ENCODE results near the gene TPK1. TPM values are rescaled to one million over a fixed set of nuclear protein-coding genes. Genes with fewer than 3 reads are reported as not detected.

TPK1 gene
- total RNA-seq, 6 donors from 2014 or later: 4.2 to 12.3 (median 9.1) TPM

DNA sequence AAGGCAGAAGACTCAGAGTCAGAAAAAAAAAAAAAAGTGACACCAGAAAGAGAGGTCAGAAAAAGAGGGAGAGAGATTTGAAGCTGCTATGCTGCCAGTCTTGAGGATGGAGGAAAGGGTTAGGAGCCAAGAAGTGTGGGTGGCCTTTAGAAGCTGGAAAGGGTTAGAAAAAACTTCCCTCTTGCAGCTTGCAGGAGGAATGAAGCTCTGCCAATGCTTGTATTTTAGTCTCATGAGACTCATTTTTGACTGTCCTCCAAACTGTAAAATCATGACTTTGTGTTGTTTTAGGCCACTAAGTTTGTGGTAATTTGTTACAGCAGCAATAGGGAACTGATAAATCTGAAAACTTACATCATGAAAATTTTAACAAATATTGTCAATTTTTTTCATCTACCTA is 304.7 kb downstream of the TPK1 start:
- H3K36me3 ChIP-seq: no peaks in the 10 kb centered on the region
- H3K4me3 ChIP-seq: no peak overlapping the region
- DNase-seq (no peak), ATAC-seq (ENCODE audit: low FRiP score in 2 of 2) (no peak)
- TF ChIP-seq POLR2A (IDR thresholded peaks at IDR 0.05) (no peak), EP300 (IDR thresholded peaks at IDR 0.05) (no peak), POLR2AphosphoS5 (IDR thresholded peaks at IDR 0.05) (no peak)
- TF ChIP-seq, protein P1, sequence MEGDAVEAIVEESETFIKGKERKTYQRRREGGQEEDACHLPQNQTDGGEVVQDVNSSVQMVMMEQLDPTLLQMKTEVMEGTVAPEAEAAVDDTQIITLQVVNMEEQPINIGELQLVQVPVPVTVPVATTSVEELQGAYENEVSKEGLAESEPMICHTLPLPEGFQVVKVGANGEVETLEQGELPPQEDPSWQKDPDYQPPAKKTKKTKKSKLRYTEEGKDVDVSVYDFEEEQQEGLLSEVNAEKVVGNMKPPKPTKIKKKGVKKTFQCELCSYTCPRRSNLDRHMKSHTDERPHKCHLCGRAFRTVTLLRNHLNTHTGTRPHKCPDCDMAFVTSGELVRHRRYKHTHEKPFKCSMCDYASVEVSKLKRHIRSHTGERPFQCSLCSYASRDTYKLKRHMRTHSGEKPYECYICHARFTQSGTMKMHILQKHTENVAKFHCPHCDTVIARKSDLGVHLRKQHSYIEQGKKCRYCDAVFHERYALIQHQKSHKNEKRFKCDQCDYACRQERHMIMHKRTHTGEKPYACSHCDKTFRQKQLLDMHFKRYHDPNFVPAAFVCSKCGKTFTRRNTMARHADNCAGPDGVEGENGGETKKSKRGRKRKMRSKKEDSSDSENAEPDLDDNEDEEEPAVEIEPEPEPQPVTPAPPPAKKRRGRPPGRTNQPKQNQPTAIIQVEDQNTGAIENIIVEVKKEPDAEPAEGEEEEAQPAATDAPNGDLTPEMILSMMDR (IDR thresholded peaks at IDR 0.05): no peak
- H3K9me3 ChIP-seq: no peaks in the 10 kb centered on the region
- H3K4me1 ChIP-seq: no peaks in the 10 kb centered on the region
- H3K27ac ChIP-seq: no peak overlapping the region
- no peaks in the 10 kb centered on the region for H3K27me3 ChIP-seq

DNA sequence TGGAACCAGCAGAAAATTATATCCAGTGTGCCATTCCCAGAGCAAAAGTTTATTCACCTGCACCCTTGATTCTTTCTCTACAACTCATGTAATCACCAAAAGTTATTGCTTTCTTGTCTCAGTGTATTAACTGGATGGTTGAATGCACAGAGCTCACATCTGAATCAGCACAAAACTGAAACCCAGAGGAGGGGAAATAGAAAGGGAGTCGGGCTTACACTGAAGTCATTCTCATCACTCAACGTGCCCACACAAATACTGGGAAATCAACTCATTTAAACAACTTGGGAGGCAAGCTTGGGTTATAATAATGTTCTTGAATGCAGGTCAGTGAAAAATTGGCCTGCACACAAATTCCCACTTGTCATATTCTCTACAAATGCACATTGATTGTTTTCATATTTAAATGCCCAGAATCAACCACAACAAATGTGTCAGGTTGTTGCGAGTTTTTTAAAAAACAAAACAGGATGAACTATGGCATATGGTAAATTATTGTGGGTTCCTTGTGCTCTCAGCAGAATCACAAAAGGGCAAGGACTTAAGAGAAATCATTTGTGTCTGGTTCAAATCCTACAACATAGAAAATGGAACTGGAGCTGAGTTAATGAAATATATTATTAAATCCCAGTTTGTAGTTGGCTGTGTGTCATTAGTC is 306.5 kb downstream of the TPK1 start:
- Histone ChIP-seq H3K36me3 (no peaks in the 10 kb centered on the region), H3K9me3 (no peaks in the 10 kb centered on the region), H3K27me3 (no peaks in the 10 kb centered on the region), H3K4me3 (no peak overlapping the region), H3K27ac (no peak overlapping the region), H3K4me1 (no peaks in the 10 kb centered on the region)
- DNase-seq (no peak), ATAC-seq (ENCODE audit: low FRiP score in 2 of 2) (no peak)
- WGBS, 2 donors: 66 to 71% methylated on average over 3 of the region's 3 CpGs
- TF ChIP-seq EP300 (IDR thresholded peaks at IDR 0.05): no peak
- TF ChIP-seq, protein P1 (IDR thresholded peaks at IDR 0.05): no peak

DNA sequence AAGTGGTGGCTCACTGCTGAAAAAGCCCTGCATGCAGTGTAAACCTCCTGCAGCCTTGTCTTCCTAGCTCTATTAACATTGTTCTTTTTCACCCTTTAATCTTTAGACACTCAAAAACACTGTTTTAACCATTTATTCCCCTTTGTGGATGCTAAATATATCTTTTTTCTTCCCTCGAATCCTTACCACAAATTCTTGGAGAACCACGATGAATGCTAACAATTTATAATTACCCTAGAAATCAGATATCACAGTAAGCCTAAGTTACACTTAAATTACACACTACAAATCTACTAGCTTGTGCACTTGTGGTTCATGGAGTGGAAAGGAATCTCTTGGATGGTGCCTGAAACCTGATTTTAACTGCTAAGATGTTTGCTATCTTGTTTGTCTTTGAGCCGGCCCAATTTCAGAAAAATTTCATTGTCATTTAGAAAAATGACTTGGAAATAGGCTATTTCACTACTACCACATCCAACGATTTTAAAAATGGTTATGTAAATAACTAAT is 307.3 kb downstream of the TPK1 start:
- no peak overlapping the region for H3K4me3 ChIP-seq
- H3K9me3 ChIP-seq: no peaks in the 10 kb centered on the region
- H3K27me3 ChIP-seq: no peaks in the 10 kb centered on the region
- WGBS, 2 donors: 71 to 82% methylated on average over 4 of the region's 4 CpGs
- H3K36me3 ChIP-seq: no peaks in the 10 kb centered on the region
- no peaks in the 10 kb centered on the region for H3K4me1 ChIP-seq
- H3K27ac ChIP-seq: no peak overlapping the region
- DNase-seq (no peak), ATAC-seq (ENCODE audit: low FRiP score in 2 of 2) (no peak)
- TF ChIP-seq, protein P1 (IDR thresholded peaks at IDR 0.05): no peak
- TF ChIP-seq POLR2A (IDR thresholded peaks at IDR 0.05): no peak
- no peak for TF ChIP-seq POLR2AphosphoS5 (IDR thresholded peaks at IDR 0.05)
- no peak for TF ChIP-seq EP300 (IDR thresholded peaks at IDR 0.05)

DNA sequence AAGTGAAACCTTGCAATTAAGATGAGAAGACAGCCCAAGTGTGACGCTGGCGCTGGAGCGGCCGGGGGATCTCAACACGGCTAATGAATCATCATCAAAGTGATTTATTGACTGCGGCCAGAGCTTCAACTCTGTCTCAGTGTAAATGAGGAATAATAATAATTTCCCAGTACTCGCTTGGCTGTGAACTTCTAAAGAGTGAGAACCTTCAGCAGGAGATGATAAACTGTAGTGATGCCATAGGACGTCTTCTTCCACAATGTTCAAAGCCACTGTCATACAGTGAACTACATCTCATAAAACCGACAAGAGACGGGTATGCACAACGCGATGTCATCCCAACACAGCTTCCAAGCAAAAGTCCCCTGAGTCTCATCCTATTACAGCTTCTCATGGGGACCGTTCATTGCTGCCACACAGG is 308.8 kb downstream of the TPK1 start:
- no peak for ATAC-seq (ENCODE audit: low FRiP score in 2 of 2)
- peak in 1 of 2 donors; percentile 33 for DNase-seq
- TF ChIP-seq EP300 (IDR thresholded peaks at IDR 0.05) (no peak), POLR2AphosphoS5 (IDR thresholded peaks at IDR 0.05) (no peak), POLR2A (IDR thresholded peaks at IDR 0.05) (no peak)
- TF ChIP-seq, protein P1 (IDR thresholded peaks at IDR 0.05): no peak

DNA sequence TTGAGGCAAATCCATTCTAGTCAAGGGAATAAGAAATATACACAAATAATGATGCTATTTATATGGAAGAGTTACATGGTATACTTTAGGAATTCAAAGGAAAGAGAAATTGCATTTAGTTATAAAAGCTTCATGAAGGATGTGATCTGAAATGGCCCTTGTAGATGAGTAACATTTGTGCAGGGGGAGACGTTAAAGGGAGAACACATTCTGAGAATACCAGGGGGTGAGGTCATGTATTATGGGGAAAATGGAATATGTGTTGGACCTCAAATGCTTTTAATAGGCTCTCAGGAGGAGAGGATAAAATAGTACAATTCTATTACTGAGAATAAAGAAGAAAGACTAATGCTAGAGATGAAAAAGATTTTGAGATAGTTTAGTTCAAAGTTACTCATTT is 309.9 kb downstream of the TPK1 start:
- no peaks in the 10 kb centered on the region for H3K4me1 ChIP-seq
- TF ChIP-seq POLR2AphosphoS5 (IDR thresholded peaks at IDR 0.05) (no peak), POLR2A (IDR thresholded peaks at IDR 0.05) (no peak), EP300 (IDR thresholded peaks at IDR 0.05) (no peak)
- TF ChIP-seq, protein P1 (IDR thresholded peaks at IDR 0.05): no peak
- ATAC-seq (ENCODE audit: low FRiP score in 2 of 2) (no peak), DNase-seq (no peak)
- no peak overlapping the region for H3K4me3 ChIP-seq
- H3K36me3 ChIP-seq: no peaks in the 10 kb centered on the region
- no peaks in the 10 kb centered on the region for H3K9me3 ChIP-seq
- WGBS, 2 donors: 52 to 80% methylated on average over 1 of the region's 1 CpG
- H3K27ac ChIP-seq: no peak overlapping the region
- H3K27me3 ChIP-seq: no peaks in the 10 kb centered on the region

More for the DNA sequence above, 308.8 kb downstream of the TPK1 start:
- Histone ChIP-seq H3K36me3 (no peaks in the 10 kb centered on the region), H3K4me1 (no peaks in the 10 kb centered on the region), H3K27me3 (no peaks in the 10 kb centered on the region), H3K27ac (no peak overlapping the region), H3K9me3 (no peaks in the 10 kb centered on the region), H3K4me3 (no peak overlapping the region)
- WGBS, 2 donors: 88 to 91% methylated on average over 13 of the region's 13 CpGs

All from upper lobe of left lung (tissue), 6 donors.